ENCODE data around the gene DAB2IP.

DNA sequence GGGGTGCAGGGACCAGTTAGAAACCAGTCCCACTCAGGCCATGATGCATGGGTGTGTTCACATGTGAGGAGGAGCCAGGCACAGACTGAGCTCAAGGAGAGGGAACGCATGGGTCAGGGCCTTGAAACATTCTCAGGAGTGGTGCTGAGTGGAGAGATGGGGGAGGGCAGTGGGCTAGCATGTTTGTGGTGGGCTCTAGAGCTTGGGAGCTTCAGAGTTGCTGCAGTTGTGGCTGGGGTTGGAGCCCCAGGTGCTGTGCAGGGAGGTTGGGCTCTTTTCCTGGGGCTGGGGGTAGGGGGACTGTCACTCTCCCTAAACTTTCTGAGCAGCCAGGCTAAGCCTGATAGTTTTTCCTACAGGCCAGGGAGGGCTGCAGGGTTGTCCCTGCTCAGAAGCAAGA lies 95.4 kb downstream of the DAB2IP start:
- TF ChIP-seq POLR2A (IDR thresholded peaks at IDR 0.05): no peak
- TF ChIP-seq, protein P1, sequence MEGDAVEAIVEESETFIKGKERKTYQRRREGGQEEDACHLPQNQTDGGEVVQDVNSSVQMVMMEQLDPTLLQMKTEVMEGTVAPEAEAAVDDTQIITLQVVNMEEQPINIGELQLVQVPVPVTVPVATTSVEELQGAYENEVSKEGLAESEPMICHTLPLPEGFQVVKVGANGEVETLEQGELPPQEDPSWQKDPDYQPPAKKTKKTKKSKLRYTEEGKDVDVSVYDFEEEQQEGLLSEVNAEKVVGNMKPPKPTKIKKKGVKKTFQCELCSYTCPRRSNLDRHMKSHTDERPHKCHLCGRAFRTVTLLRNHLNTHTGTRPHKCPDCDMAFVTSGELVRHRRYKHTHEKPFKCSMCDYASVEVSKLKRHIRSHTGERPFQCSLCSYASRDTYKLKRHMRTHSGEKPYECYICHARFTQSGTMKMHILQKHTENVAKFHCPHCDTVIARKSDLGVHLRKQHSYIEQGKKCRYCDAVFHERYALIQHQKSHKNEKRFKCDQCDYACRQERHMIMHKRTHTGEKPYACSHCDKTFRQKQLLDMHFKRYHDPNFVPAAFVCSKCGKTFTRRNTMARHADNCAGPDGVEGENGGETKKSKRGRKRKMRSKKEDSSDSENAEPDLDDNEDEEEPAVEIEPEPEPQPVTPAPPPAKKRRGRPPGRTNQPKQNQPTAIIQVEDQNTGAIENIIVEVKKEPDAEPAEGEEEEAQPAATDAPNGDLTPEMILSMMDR (IDR thresholded peaks at IDR 0.05): no peak
- TF ChIP-seq POLR2AphosphoS5 (IDR thresholded peaks at IDR 0.05): no peak
